ENCODE results near the gene TEAD3. TPM values are rescaled to one million over a fixed set of nuclear protein-coding genes. Genes with fewer than 3 reads are reported as not detected.

Gene TEAD3
- total and polyA plus RNA-seq, 4 donors: 1.9 to 6.8 (median 4.5) TPM

GRCh38 chr6:35483490-35483889 lies 13.4 kb downstream of the TEAD3 start:
- no peak for DNase-seq (ENCODE audit: low spot score)
- TF ChIP-seq FOXA1 (IDR thresholded peaks at IDR 0.05) (no peak), MAX (IDR thresholded peaks at IDR 0.05) (no peak), ZBTB33 (IDR thresholded peaks at IDR 0.05) (no peak), HNF4G (IDR thresholded peaks at IDR 0.05) (no peak), EGR1 (IDR thresholded peaks at IDR 0.05; ENCODE audit: low read depth in 2 of 2) (no peak), JUND (IDR thresholded peaks at IDR 0.05) (no peak)
- H3K9me3 ChIP-seq (ENCODE audit: control insufficient read depth in 4 of 4, low read length in 3 of 4): no peaks in the 10 kb centered on the region
- no peak overlapping the region for H3K4me3 ChIP-seq (ENCODE audit: low read depth in 1 of 3, low read length in 3 of 3)
- WGBS: 95% methylated on average over 3 of the region's 3 CpGs
- peaks cover 0 to 10% (median 3%) of the 10 kb centered on the region in 4 donors for H3K36me3 ChIP-seq (ENCODE audit: control insufficient read depth in 4 of 4, insufficient read depth in 3 of 4, low read depth in 1 of 4, low read length in 3 of 4)
- H3K9ac ChIP-seq (ENCODE audit: low read depth in 1 of 2, low read length in 2 of 2): no peak overlapping the region
- no peaks in the 10 kb centered on the region for H3K27me3 ChIP-seq (ENCODE audit: control insufficient read depth in 4 of 4, insufficient read depth in 4 of 4, low read length in 3 of 4)
- H3K4me1 ChIP-seq (ENCODE audit: control insufficient read depth in 4 of 4, insufficient read depth in 4 of 4, low read length in 3 of 4): peaks cover 0 to 11% (median 6%) of the 10 kb centered on the region in 4 donors
- no peak overlapping the region for H3K27ac ChIP-seq (ENCODE audit: low read depth in 1 of 2, low read length in 2 of 2)

GRCh38 chr6:35483062-35483461 lies 13.8 kb downstream of the TEAD3 start:
- no peak for TF ChIP-seq HNF4A (conservative IDR thresholded peaks at IDR 0.05)
- no peak for TF ChIP-seq CTCF (IDR thresholded peaks at IDR 0.05; ENCODE audit: low read depth, low read length, missing input control)
- TF ChIP-seq MAX (IDR thresholded peaks at IDR 0.05): no peak
- TF ChIP-seq FOXA1 (IDR thresholded peaks at IDR 0.05): no peak
- no peak for TF ChIP-seq FOXA2 (IDR thresholded peaks at IDR 0.05)
- TF ChIP-seq SP1 (IDR thresholded peaks at IDR 0.05): no peak
- TF ChIP-seq EGR1 (IDR thresholded peaks at IDR 0.05; ENCODE audit: low read depth in 2 of 2): no peak
- no peak for TF ChIP-seq NR2F2 (IDR thresholded peaks at IDR 0.05)
- no peak for TF ChIP-seq YY1 (IDR thresholded peaks at IDR 0.05)
- TF ChIP-seq REST (IDR thresholded peaks at IDR 0.05): no peak
- no peak for TF ChIP-seq HNF4G (IDR thresholded peaks at IDR 0.05)
- TF ChIP-seq ATF3 (IDR thresholded peaks at IDR 0.05): no peak
- TF ChIP-seq GABPA (IDR thresholded peaks at IDR 0.05 in 1 of 2, conservative IDR thresholded peaks at IDR 0.05 in 1 of 2): no peak
- no peak for TF ChIP-seq ZBTB33 (IDR thresholded peaks at IDR 0.05)
- TF ChIP-seq TAF1 (conservative IDR thresholded peaks at IDR 0.05): no peak
- TF ChIP-seq RAD21 (IDR thresholded peaks at IDR 0.05): no peak
- TF ChIP-seq RXRA (IDR thresholded peaks at IDR 0.05): no peak
- no peak for TF ChIP-seq JUND (IDR thresholded peaks at IDR 0.05)
- DNase-seq (ENCODE audit: low spot score): no peak
- peaks cover 0 to 10% (median 6%) of the 10 kb centered on the region in 4 donors for H3K4me1 ChIP-seq (ENCODE audit: control insufficient read depth in 4 of 4, insufficient read depth in 4 of 4, low read length in 3 of 4)
- no peaks in the 10 kb centered on the region for H3K27me3 ChIP-seq (ENCODE audit: control insufficient read depth in 4 of 4, insufficient read depth in 4 of 4, low read length in 3 of 4)
- H3K9ac ChIP-seq (ENCODE audit: low read depth in 1 of 2, low read length in 2 of 2): no peak overlapping the region
- 98% methylated on average over 4 of the region's 4 CpGs for WGBS
- H3K9me3 ChIP-seq (ENCODE audit: control insufficient read depth in 4 of 4, low read length in 3 of 4): no peaks in the 10 kb centered on the region
- H3K36me3 ChIP-seq (ENCODE audit: control insufficient read depth in 4 of 4, insufficient read depth in 3 of 4, low read depth in 1 of 4, low read length in 3 of 4): peaks cover 0 to 14% (median 4%) of the 10 kb centered on the region in 4 donors
- no peak overlapping the region for H3K27ac ChIP-seq (ENCODE audit: low read depth in 1 of 2, low read length in 2 of 2)
- H3K4me3 ChIP-seq (ENCODE audit: low read depth in 1 of 3, low read length in 3 of 3): no peak overlapping the region

Data from liver (tissue), 9 donors.